Measurements from ENCODE around the gene PP2D1.

The PP2D1 gene, protein sequence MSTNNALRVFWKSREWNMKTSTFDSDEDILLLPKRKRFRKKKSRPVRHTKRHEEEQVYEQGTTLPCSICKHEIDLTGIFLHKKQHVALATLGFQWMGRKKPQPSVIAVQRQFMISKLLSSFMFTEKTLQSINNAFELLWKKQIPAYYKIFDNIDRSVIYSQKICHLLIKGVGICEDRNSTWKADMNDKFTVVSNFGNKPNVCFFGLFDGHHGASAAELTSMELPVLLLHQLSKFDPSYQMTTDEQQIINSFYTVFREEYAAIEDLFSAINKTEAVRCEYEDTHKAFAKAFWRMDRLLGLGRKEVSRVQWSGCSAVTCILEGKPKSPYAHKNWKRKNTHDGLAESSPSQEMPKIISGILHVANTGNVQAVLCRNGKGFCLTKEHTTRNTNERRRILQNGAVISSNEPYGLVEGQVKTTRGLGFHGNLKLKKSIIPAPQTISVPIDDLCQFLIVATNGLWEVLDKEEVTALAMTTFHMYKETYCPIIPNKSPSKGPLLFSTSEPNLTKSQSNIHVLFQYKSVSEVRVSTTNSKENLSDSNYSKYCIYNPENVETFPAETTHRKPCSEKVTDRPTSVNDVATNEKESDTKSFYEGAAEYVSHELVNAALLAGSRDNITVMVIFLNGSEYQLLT

DNA sequence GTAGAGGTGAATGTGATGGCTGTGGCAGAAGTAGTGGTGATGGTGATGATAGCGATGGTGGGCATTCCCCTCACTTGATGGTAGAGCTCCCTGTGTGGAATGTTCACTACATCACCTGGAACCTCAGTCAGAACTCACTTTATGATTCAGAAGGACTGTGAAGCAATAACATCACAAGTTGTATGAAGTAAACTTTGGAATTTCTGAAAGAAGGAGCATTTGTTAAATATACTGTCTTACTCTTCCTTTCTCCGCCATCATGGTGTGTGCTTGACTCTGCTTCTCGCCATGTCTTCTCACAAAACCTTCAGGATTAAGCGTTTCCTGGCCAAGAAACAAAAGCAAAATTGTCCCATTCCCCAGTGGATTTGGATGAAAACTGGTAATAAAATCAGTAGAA, at the start of gene PP2D1:
Gene PP2D1 (minus strand): TSS at position 101 of the 400 bp plus-strand sequence. CDS start 192 bp downstream, outside the sequence.
- Histone ChIP-seq H3K27ac (no peak within 1 kb of the TSS), H3K9me3 (ENCODE audit: severe bottlenecking) (no peaks in the 10 kb centered on the region), H3K4me3 (ENCODE audit: low read depth, low read length) (no peak within 1 kb of the TSS), H3K27me3 (ENCODE audit: insufficient read depth, low read depth, severe bottlenecking) (no peaks in the 10 kb centered on the region), H3K36me3 (no peaks in the 10 kb centered on the region)
- no peak for DNase-seq
- TF ChIP-seq, protein P1, sequence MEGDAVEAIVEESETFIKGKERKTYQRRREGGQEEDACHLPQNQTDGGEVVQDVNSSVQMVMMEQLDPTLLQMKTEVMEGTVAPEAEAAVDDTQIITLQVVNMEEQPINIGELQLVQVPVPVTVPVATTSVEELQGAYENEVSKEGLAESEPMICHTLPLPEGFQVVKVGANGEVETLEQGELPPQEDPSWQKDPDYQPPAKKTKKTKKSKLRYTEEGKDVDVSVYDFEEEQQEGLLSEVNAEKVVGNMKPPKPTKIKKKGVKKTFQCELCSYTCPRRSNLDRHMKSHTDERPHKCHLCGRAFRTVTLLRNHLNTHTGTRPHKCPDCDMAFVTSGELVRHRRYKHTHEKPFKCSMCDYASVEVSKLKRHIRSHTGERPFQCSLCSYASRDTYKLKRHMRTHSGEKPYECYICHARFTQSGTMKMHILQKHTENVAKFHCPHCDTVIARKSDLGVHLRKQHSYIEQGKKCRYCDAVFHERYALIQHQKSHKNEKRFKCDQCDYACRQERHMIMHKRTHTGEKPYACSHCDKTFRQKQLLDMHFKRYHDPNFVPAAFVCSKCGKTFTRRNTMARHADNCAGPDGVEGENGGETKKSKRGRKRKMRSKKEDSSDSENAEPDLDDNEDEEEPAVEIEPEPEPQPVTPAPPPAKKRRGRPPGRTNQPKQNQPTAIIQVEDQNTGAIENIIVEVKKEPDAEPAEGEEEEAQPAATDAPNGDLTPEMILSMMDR (IDR thresholded peaks at IDR 0.05; ENCODE audit: low read depth, low read length), result no peak

DNA sequence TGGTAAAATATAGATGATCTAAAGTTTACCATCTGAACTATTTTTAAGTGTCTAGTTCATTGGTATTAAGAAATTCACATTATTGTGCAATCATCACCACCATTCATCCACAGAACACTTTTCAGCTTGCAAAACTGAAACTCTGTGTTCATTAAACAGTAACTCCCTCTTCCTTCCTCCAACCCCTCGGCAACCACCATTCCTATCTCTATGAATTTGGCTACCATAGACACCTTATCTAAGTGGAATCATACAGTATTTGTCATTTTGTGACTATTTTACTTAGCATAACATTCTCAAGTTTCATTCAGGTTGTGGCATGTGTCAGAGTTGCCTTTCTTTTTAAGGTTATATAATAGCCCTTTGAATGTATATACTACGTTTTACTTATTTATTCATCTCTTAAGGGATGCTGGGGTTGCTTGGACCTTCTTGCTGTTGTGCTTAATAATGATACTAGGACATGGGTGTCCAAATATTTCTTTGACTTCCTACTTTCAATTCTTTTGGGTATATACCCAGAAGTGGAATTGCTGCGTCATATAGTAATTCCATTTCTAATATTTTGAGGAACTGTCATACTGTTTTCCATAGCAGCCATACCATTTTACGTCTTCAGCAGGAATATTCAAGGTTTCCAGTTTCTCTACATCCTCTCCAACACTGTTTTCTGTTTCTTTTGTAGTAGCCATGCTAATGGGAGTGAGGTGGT, 49.1 kb upstream of the PP2D1 start:
- DNase-seq, result no peak
- H3K9me3 ChIP-seq (ENCODE audit: severe bottlenecking), result no peaks in the 10 kb centered on the region

DNA sequence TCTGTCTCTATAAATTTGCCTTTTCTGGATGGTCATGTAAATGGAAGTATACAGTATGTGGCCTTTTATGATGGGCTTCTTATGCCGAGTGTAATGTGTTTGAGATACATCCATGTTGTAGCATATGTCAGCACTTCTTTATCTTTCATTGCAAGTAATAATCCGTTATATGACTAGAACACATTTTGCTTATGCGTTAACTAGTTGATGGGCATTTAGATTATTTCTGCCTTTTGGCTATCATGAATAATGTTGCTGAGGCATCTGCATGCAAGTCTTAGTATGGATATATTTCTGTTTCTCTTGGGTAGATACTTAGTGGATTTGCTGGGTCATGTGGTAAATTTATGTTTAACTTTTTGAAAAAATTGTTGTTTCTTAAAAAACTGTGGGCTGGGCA, 47.9 kb upstream of the PP2D1 start:
- TF ChIP-seq, protein P1 (IDR thresholded peaks at IDR 0.05; ENCODE audit: low read depth, low read length), result no peak
- Histone ChIP-seq H3K9me3 (ENCODE audit: severe bottlenecking) (no peaks in the 10 kb centered on the region), H3K36me3 (no peaks in the 10 kb centered on the region), H3K4me3 (ENCODE audit: low read depth, low read length) (no peak overlapping the region), H3K27me3 (ENCODE audit: insufficient read depth, low read depth, severe bottlenecking) (no peaks in the 10 kb centered on the region), H3K27ac (no peak overlapping the region)
- no peak for DNase-seq

More for the DNA sequence above, 49.1 kb upstream of the PP2D1 start:
- Histone ChIP-seq H3K27ac (no peak overlapping the region), H3K4me3 (ENCODE audit: low read depth, low read length) (no peak overlapping the region), H3K36me3 (no peaks in the 10 kb centered on the region), H3K27me3 (ENCODE audit: insufficient read depth, low read depth, severe bottlenecking) (no peaks in the 10 kb centered on the region)
- TF ChIP-seq, protein P1 (IDR thresholded peaks at IDR 0.05; ENCODE audit: low read depth, low read length), result no peak

DNA sequence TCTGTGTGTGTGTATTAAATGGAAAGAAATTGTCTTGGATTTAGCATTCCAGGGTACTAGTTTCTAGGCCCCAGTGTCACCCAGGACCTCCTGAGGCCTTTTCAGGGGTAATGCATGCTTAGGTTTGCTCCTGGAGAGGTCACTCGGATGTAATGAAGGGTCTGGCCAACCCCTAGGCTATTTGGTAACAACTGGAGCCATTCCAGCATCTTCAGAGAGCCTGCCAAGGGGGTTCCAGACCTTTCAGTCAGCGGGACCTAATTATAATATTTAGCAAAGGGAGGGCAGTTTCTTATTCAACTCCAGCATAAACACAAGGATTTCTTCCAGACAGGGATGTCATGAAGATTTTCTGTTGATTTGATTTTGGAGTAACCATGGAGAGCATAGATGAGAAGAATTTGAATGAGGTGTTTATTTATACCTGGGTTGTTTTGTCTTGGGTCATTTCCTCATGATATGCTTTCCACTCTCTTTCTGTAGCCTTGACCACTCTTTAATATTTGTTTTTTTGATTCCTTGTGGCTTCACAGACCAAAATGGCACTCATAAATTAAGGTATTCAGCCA, 45.6 kb upstream of the PP2D1 start:
- Histone ChIP-seq H3K4me3 (ENCODE audit: low read depth, low read length) (no peak overlapping the region), H3K27ac (no peak overlapping the region), H3K9me3 (ENCODE audit: severe bottlenecking) (no peaks in the 10 kb centered on the region), H3K36me3 (no peaks in the 10 kb centered on the region), H3K27me3 (ENCODE audit: insufficient read depth, low read depth, severe bottlenecking) (no peaks in the 10 kb centered on the region)
- TF ChIP-seq, protein P1 (IDR thresholded peaks at IDR 0.05; ENCODE audit: low read depth, low read length), result no peak
- no peak for DNase-seq

DNA sequence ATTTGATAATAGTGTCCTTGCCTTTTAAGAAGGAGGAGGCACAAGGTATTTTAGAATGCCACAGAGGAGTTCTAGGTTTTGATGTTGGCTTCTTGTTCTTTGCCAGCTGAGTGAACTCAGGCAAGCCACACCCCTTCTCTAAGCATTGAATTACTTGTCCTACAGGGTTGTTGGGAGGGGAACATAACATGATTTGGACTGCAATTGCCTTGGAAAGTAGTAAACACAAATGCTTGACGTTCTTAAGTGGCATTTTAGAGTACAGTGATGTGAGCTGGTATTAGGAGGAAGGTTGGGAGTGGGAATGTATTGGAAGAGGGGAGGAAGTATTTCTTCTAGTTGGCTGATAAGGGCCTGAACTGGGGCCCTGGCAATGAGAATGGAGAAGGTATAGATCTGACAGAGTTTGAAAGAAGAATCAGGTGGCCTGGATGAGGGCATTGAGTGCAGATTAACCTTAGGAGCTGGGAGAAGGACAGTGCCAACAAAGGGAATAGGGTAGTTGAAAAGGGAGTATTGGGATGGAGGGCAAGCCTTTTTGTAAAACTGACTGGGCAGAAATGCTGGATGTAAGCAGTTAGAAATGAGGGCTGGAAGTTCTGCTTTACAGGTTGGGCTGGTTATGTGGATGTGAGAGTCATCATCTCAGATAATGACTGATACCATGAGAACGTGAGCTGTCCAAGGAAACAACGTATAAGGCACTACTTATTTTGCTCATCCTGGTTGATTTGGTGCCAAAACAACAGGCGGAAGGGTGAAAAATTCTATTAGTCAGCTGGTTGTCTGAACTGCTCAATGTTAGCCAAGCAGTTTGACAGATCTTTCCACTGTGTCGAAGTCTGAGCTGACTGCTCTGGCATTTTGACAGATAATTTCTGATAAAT, 44.9 kb upstream of the PP2D1 start:
- H3K27ac ChIP-seq, result no peak overlapping the region
- H3K36me3 ChIP-seq, result no peaks in the 10 kb centered on the region
- TF ChIP-seq, protein P1 (IDR thresholded peaks at IDR 0.05; ENCODE audit: low read depth, low read length), result no peak
- H3K27me3 ChIP-seq (ENCODE audit: insufficient read depth, low read depth, severe bottlenecking), result no peaks in the 10 kb centered on the region
- H3K9me3 ChIP-seq (ENCODE audit: severe bottlenecking), result no peaks in the 10 kb centered on the region
- no peak for DNase-seq
- no peak overlapping the region for H3K4me3 ChIP-seq (ENCODE audit: low read depth, low read length)
